ENCODE measurements around the gene PLCG2.

Gene PLCG2

DNA sequence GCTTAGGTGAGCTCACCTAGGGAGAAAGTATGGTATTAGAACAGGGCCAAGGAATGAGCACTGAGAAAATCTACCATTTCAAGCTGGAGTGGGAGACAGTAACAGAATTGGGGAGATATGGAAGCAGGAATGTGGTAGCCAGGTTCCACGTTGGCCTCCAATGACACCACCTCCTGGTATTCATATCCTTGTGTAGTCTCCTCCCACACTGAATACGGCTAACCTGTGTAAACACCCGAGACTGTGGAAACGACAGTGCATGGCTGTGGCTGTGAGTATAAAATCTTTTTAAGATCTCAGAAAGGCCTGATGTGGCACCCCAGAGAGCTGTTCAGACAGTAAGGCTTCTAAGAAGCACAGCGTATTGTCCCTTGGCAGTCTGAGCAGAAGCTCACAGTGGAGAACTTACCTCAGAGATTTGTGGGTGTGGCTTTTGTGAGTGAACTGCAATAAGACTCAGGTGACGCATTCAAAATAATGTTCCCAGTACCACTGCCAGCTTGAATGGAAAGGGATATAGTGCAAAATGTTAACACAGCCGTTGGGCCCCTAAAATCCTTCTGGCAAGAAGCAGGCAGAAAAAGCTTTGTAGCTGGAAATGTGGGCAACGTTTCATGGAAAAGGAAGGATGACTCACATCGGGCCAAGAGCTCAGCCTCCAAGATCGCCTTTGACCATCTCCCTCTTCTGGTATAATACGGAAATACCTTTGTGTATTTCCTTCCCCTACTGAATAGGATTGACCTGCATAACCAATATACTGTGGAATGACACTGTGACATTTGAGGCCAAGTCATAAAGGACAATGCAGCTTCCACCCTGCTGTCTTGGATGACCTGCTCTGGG is 217.8 kb downstream of the PLCG2 start:
- ATAC-seq, result peak; percentile 87
- TF ChIP-seq ZFP3 (CRISPR knock-in tag; IDR thresholded peaks at IDR 0.05) (no peak), GLIS3 (CRISPR knock-in tag; IDR thresholded peaks at IDR 0.05) (no peak), ZC3H10 (CRISPR knock-in tag; IDR thresholded peaks at IDR 0.05) (no peak), SNAI2 (CRISPR knock-in tag; IDR thresholded peaks at IDR 0.05) (no peak), ZNF565 (CRISPR knock-in tag; conservative IDR thresholded peaks at IDR 0.05; ENCODE audit: low read depth) (no peak), CSDC2 (CRISPR knock-in tag; IDR thresholded peaks at IDR 0.05) (no peak), BACH2 (CRISPR knock-in tag; IDR thresholded peaks at IDR 0.05; ENCODE audit: borderline replicate concordance) (no peak), ZNF70 (CRISPR knock-in tag; IDR thresholded peaks at IDR 0.05) (no peak), TOX (CRISPR knock-in tag; IDR thresholded peaks at IDR 0.05; ENCODE audit: borderline replicate concordance) (no peak), OSR1 (CRISPR knock-in tag; IDR thresholded peaks at IDR 0.05) (no peak), ARNTL (CRISPR knock-in tag; IDR thresholded peaks at IDR 0.05; ENCODE audit: borderline replicate concordance, low read depth) (no peak)
- TF ChIP-seq, protein P1, sequence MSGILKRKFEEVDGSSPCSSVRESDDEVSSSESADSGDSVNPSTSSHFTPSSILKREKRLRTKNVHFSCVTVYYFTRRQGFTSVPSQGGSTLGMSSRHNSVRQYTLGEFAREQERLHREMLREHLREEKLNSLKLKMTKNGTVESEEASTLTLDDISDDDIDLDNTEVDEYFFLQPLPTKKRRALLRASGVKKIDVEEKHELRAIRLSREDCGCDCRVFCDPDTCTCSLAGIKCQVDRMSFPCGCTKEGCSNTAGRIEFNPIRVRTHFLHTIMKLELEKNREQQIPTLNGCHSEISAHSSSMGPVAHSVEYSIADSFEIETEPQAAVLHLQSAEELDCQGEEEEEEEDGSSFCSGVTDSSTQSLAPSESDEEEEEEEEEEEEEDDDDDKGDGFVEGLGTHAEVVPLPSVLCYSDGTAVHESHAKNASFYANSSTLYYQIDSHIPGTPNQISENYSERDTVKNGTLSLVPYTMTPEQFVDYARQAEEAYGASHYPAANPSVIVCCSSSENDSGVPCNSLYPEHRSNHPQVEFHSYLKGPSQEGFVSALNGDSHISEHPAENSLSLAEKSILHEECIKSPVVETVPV (CRISPR knock-in tag; IDR thresholded peaks at IDR 0.05), result no peak
- TF ChIP-seq, protein P2, sequence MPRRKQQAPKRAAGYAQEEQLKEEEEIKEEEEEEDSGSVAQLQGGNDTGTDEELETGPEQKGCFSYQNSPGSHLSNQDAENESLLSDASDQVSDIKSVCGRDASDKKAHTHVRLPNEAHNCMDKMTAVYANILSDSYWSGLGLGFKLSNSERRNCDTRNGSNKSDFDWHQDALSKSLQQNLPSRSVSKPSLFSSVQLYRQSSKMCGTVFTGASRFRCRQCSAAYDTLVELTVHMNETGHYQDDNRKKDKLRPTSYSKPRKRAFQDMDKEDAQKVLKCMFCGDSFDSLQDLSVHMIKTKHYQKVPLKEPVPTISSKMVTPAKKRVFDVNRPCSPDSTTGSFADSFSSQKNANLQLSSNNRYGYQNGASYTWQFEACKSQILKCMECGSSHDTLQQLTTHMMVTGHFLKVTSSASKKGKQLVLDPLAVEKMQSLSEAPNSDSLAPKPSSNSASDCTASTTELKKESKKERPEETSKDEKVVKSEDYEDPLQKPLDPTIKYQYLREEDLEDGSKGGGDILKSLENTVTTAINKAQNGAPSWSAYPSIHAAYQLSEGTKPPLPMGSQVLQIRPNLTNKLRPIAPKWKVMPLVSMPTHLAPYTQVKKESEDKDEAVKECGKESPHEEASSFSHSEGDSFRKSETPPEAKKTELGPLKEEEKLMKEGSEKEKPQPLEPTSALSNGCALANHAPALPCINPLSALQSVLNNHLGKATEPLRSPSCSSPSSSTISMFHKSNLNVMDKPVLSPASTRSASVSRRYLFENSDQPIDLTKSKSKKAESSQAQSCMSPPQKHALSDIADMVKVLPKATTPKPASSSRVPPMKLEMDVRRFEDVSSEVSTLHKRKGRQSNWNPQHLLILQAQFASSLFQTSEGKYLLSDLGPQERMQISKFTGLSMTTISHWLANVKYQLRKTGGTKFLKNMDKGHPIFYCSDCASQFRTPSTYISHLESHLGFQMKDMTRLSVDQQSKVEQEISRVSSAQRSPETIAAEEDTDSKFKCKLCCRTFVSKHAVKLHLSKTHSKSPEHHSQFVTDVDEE (CRISPR knock-in tag; IDR thresholded peaks at IDR 0.05), result no peak

DNA sequence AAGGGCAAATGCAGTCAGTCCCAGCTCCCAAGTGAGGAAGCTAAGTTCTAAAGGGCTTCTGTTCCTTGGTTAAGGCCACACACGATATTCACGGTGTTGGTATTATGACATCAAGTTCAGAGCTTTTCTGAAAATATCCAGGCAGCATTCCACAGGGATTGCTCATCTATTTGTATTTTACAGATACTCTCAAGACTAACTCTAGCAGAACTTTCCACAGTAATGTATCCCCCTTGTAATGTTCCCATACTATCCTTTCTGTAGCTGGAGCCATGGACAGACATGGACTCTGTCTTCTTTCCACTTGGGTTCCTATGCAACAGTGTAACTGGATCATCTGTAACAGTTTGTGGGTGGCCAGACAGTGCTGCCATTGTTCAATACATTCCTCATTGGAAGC is 218.6 kb downstream of the PLCG2 start:
- TF ChIP-seq TOX (CRISPR knock-in tag; IDR thresholded peaks at IDR 0.05; ENCODE audit: borderline replicate concordance) (no peak), SNAI2 (CRISPR knock-in tag; IDR thresholded peaks at IDR 0.05) (no peak), GLIS3 (CRISPR knock-in tag; IDR thresholded peaks at IDR 0.05) (no peak), ISL1 (CRISPR knock-in tag; IDR thresholded peaks at IDR 0.05) (peak; percentile 64), ZNF70 (CRISPR knock-in tag; IDR thresholded peaks at IDR 0.05) (no peak), RARB (CRISPR knock-in tag; IDR thresholded peaks at IDR 0.05) (no peak), ZC3H10 (CRISPR knock-in tag; IDR thresholded peaks at IDR 0.05) (no peak)
- TF ChIP-seq, protein P2 (CRISPR knock-in tag; IDR thresholded peaks at IDR 0.05), result no peak
- ATAC-seq, result peak; percentile 91

DNA sequence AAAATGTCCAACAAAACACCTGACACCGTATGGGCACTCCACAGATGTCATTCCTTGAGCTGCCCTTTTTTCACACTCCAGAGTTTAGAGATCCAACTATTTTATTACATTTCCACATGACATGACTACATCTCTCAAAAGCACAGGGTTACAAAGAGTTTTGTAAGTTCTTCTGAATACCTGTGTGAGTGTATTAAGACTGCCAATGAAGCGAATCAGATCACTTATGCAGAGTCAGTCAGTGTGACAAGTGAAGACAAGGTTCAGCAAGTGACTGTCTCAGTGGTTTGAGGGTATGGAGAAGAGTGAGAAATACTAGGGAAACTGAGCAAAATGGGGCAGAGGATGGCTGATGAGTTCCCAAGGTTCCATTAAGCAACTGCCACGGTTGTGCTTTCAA is 223.7 kb downstream of the PLCG2 start:
- ATAC-seq, result no peak
- TF ChIP-seq ZNF70 (CRISPR knock-in tag; IDR thresholded peaks at IDR 0.05) (no peak), SNAI2 (CRISPR knock-in tag; IDR thresholded peaks at IDR 0.05) (no peak), CSDC2 (CRISPR knock-in tag; IDR thresholded peaks at IDR 0.05) (no peak), ZNF8 (CRISPR knock-in tag; IDR thresholded peaks at IDR 0.05) (no peak), ARNTL (CRISPR knock-in tag; IDR thresholded peaks at IDR 0.05; ENCODE audit: borderline replicate concordance, low read depth) (no peak), GLIS3 (CRISPR knock-in tag; IDR thresholded peaks at IDR 0.05) (no peak), ZC3H10 (CRISPR knock-in tag; IDR thresholded peaks at IDR 0.05) (no peak)
- TF ChIP-seq, protein P2 (CRISPR knock-in tag; IDR thresholded peaks at IDR 0.05), result no peak
- TF ChIP-seq, protein P3, sequence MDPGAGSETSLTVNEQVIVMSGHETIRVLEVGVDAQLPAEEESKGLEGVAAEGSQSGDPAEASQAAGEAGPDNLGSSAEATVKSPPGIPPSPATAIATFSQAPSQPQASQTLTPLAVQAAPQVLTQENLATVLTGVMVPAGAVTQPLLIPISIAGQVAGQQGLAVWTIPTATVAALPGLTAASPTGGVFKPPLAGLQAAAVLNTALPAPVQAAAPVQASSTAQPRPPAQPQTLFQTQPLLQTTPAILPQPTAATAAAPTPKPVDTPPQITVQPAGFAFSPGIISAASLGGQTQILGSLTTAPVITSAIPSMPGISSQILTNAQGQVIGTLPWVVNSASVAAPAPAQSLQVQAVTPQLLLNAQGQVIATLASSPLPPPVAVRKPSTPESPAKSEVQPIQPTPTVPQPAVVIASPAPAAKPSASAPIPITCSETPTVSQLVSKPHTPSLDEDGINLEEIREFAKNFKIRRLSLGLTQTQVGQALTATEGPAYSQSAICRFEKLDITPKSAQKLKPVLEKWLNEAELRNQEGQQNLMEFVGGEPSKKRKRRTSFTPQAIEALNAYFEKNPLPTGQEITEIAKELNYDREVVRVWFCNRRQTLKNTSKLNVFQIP (CRISPR knock-in tag; IDR thresholded peaks at IDR 0.05; ENCODE audit: borderline replicate concordance, low read depth), result no peak
